Hematopoietic multipotent progenitor cell treated with erythropoietin and hydrocortisone succinate and interleukin-3 and kit ligand, for 17 days (in vitro differentiated cells): ENCODE results near the gene CERS3.

Source experiments
- DNase-seq: peaks from one replicate; pipeline ENCODE4 v3.0.0-alpha.2; 2015; ENCODE audit warnings: low spot score

Gene CERS3

GRCh38 chr15:100383302-100384107 is 145.2 kb downstream of the CERS3 start:
- DNase-seq: no peak

- no peak for DNase-seq
Observed at GRCh38 chr15:100373942-100374341, 154.8 kb downstream of the CERS3 start.

DNA sequence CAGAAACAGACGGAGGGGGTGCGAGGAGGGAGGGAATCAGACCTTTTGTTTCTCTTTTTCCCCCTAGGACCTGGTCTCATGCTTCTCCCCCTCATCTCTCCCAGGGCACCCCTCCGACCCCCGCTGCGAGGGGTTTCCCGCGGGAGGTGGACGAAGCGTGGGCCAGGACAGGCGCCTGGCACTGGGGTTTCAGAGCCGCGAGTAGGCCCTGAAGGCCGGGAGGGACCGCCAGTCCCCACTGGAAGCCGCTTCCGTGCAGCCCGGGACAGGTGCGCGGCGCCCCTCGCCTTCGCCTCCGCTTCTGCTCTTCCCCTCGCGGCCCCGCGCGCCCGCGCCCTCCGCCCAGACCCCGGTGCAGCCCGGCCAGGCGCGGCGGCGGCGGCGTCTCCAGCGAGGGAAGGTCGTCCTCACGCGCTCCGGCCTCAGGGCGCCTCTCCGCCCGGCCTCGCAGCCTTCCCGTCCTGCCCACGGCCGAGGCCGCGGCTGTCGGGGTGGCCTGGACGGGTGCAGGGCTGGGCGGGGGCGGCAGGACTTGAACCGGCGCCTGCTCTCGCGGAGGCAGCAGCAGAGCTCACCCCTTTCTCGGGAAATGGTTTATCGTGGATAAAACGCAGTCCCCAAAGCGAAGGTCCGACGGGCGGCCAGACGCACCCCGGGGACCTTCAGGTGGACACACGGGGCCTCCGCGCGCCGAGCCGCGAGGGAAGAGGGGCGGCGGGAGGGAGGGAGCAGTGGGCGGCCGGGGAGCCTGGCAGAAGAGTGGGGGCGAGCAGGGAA is 155.4 kb downstream of the CERS3 start:
- DNase-seq: no peak

GRCh38 chr15:100372739-100373119 is 156.0 kb downstream of the CERS3 start:
- no peak for DNase-seq

GRCh38 chr15:100355342-100355741 is 173.4 kb downstream of the CERS3 start:
- DNase-seq: no peak

DNA sequence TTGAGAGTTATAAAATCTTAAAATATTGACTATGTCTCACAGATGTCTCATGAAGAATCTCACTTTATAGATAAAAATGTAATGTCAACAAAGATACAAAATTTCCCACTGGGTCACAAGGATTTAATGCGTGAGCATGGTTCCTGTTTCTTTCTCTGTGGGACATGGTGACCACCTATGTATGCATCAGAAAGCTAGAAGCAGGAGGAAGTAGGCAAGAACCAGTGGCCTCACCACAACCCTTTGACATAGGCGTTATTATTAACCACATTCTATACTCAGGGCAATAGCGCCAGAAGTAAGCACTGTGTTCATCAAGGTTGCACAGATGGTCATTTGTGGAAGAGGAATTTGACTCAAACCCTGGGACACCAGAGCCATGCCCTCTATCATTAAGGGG is 175.3 kb downstream of the CERS3 start:
- no peak for DNase-seq

- DNase-seq: no peak
Observed at GRCh38 chr15:100350434-100351226, 178.1 kb downstream of the CERS3 start.
